Measurements from ENCODE around the gene ARHGEF9. TPM values are rescaled to one million over a fixed set of nuclear protein-coding genes. Genes with fewer than 3 reads are reported as not detected.

ARHGEF9 gene
- total and polyA plus RNA-seq, 12 donors: 13.8 to 54.4 (median 28.3) TPM

DNA sequence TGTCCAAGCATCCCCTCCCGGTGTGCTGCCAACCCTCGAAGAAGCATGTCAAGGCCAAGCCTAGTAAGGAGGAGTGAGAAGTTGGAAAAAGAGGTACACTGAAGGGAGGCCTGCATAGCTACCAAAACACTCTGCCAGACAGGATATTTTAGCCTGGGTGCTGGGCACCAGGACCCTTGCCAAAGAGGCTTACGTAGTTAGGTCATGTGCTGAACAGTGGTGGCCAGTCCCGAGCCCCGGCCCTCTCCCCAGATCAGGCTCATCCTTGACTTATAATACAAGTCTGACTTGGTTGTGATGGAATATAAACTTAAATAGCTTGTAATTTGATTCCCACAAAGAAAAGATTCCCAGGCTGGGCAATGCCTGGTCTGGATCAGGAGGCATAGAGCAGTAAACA is 149.3 kb downstream of the ARHGEF9 start:
- TF ChIP-seq, protein P1, sequence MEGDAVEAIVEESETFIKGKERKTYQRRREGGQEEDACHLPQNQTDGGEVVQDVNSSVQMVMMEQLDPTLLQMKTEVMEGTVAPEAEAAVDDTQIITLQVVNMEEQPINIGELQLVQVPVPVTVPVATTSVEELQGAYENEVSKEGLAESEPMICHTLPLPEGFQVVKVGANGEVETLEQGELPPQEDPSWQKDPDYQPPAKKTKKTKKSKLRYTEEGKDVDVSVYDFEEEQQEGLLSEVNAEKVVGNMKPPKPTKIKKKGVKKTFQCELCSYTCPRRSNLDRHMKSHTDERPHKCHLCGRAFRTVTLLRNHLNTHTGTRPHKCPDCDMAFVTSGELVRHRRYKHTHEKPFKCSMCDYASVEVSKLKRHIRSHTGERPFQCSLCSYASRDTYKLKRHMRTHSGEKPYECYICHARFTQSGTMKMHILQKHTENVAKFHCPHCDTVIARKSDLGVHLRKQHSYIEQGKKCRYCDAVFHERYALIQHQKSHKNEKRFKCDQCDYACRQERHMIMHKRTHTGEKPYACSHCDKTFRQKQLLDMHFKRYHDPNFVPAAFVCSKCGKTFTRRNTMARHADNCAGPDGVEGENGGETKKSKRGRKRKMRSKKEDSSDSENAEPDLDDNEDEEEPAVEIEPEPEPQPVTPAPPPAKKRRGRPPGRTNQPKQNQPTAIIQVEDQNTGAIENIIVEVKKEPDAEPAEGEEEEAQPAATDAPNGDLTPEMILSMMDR (IDR thresholded peaks at IDR 0.05): no peak
- TF ChIP-seq POLR2A (IDR thresholded peaks at IDR 0.05): no peak
- Histone ChIP-seq H3K27me3 (no peaks in the 10 kb centered on the region), H3K9me3 (replicated peaks in 1 of 3) (peaks cover 0 to 6% (median 0%) of the 10 kb centered on the region in 3 donors), H3K27ac (no peak overlapping the region), H3K4me3 (no peak overlapping the region), H3K36me3 (replicated peaks in 1 of 2) (no peaks in the 10 kb centered on the region), H3K4me1 (replicated peaks in 1 of 2) (no peaks in the 10 kb centered on the region)
- no peak for DNase-seq
- WGBS, 4 donors: 69 to 86% (median 85%) methylated on average over 2 to 5 of the region's 5 CpGs
- intact Hi-C loops (cut with DNase I): no loop called here

- Histone ChIP-seq H3K27me3 (no peaks in the 10 kb centered on the region), H3K36me3 (replicated peaks in 1 of 2) (no peaks in the 10 kb centered on the region), H3K27ac (no peak overlapping the region), H3K4me3 (no peak overlapping the region), H3K4me1 (replicated peaks in 1 of 2) (no peaks in the 10 kb centered on the region), H3K9me3 (replicated peaks in 1 of 3) (no peaks in the 10 kb centered on the region)
- intact Hi-C loops (cut with DNase I): no loop called here
- TF ChIP-seq, protein P1 (IDR thresholded peaks at IDR 0.05): no peak
- no peak for TF ChIP-seq POLR2A (IDR thresholded peaks at IDR 0.05)
- DNase-seq: no peak
- 76 to 92% (median 81%) methylated on average over 2 to 9 of the region's 9 CpGs for WGBS, 4 donors
Measured at GRCh38 chrX:63613531-63614028, 171.4 kb downstream of the ARHGEF9 start.

GRCh38 chrX:63585936-63586335 is 199.1 kb downstream of the ARHGEF9 start:
- intact Hi-C loops (cut with DNase I): no loop called here
- Histone ChIP-seq H3K27me3 (peaks cover 7% of the 10 kb centered on the region), H3K27ac (no peak overlapping the region), H3K4me3 (no peak overlapping the region), H3K4me1 (replicated peaks in 1 of 2) (no peaks in the 10 kb centered on the region), H3K9me3 (replicated peaks in 1 of 3) (no peaks in the 10 kb centered on the region), H3K36me3 (replicated peaks in 1 of 2) (no peaks in the 10 kb centered on the region)
- TF ChIP-seq, protein P1 (IDR thresholded peaks at IDR 0.05): no peak
- TF ChIP-seq POLR2A (IDR thresholded peaks at IDR 0.05): no peak
- 63 to 91% (median 84%) methylated on average over 5 of the region's 5 CpGs for WGBS, 4 donors
- no peak for DNase-seq

MicroRNAs encoded within 50 kb of the gene (microRNA counts, 767-probe panel; counts per million panel counts)
- 0 counts per million in 2 donors for microRNA hsa-miR-1468

Small RNAs within 50 kb of the gene (microRNA-seq; reads per million reads assigned to microRNA genes)
- gene MIR1468: 13.4 to 87.3 (median 33.6) reads per million in 3 donors

Small RNAs within 50 kb of the gene (small RNA-seq; reads per million reads assigned to genes)
- gene MIR1468: 37.1 to 52.6 reads per million in 2 donors

All from adrenal gland (tissue), 12 donors.